Calu3 (cell line): ENCODE measurements around the gene TNNT1. TPM values are rescaled to one million over a fixed set of nuclear protein-coding genes. Genes with fewer than 3 reads are reported as not detected.

Source experiments
- BruUV-seq: library from RNA; stranded (reverse); fragments of 400-500 nt; replicated peaks from 2 replicates; lab custom pipeline; 2021; lab: Mats Ljungman, UMichigan
- CTCF ChIA-PET: fragments of 300-600 bp; sonication (Branson Sonifier 250); formaldehyde crosslinking; loops from one replicate; lab custom pipeline; 2022; ENCODE audit warnings: antibody characterized with exemption; lab: Charles Lee
- DNase-seq: peaks from one replicate; pipeline ENCODE4 v3.0.0; 2022
- H3K27ac Mint-ChIP-seq: one replicate; pipeline ENCODE4 v1.8.0; 2022; ENCODE audit warnings: mixed read lengths; ENCODE audit not compliant: unreplicated experiment
- H3K27me3 Mint-ChIP-seq: one replicate; pipeline ENCODE4 v1.8.0; 2022; ENCODE audit warnings: mixed read lengths; ENCODE audit not compliant: unreplicated experiment
- H3K36me3 Mint-ChIP-seq: one replicate; pipeline ENCODE4 v1.8.0; 2022; ENCODE audit warnings: mild to moderate bottlenecking, moderate library complexity, mixed read lengths; ENCODE audit not compliant: insufficient read depth, unreplicated experiment
- H3K4me1 Mint-ChIP-seq: one replicate; pipeline ENCODE4 v1.8.0; 2022; ENCODE audit warnings: mild to moderate bottlenecking, low read depth, mixed read lengths; ENCODE audit not compliant: unreplicated experiment
- H3K4me3 Mint-ChIP-seq: one replicate; pipeline ENCODE4 v1.8.0; 2022; ENCODE audit warnings: mild to moderate bottlenecking, low read depth, moderate library complexity, mixed read lengths; ENCODE audit not compliant: unreplicated experiment
- H3K9me3 Mint-ChIP-seq: one replicate; pipeline ENCODE4 v1.8.0; 2022; ENCODE audit warnings: low read depth, mixed read lengths; ENCODE audit not compliant: unreplicated experiment
- CTCF ChIP-seq: fragments of 200-600 bp; IDR thresholded peaks from one replicate; pipeline ENCODE4 v1.8.0; 2022; ENCODE audit warnings: antibody characterized with exemption; ENCODE audit not compliant: unreplicated experiment
- intact Hi-C: fragments of 100-400 bp; cut with micrococcal nuclease; formaldehyde crosslinking; loops from one replicate; pipeline ENCODE4 v1.10.0; 2022; ENCODE audit not compliant: unreplicated experiment
- total RNA-seq: library from RNA; stranded (reverse); gene quantifications from 2 replicates; pipeline ENCODE4 v1.2.3, GENCODE V29; 2022

The TNNT1 gene
- total RNA-seq, 1 experiment from 2014 or later, result 48.8 TPM

DNA sequence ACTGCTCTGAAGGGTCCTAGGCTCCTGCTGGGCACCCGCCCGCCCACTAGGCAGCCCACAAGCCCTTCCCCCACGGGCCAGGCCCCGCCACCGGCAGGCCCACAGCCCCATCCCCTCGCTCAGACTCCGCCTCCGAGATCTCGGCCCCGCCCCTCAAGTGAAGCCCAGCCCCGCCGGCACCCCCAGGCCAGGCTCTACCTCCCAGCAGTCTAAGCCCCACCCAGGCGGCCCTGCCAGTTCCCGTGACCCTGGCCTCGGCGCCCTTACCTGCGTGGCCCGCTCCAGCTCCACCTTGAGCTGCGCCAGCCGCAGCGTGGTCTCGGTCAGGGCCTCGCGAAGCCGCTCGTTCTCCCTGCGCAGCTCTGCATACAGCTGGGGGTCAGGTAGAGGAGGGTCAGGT is 57.1 kb downstream of the TNNT1 start:
- CTCF ChIA-PET, result no interaction called here
- Mint-ChIP-seq H3K9me3 (no peaks in the 10 kb centered on the region), H3K27me3 (no peaks in the 10 kb centered on the region), H3K4me3 (no peak overlapping the region), H3K27ac (no peak overlapping the region), H3K36me3 (peaks cover 48% of the 10 kb centered on the region), H3K4me1 (no peaks in the 10 kb centered on the region)
- intact Hi-C loops, result no loop called here
- TF ChIP-seq CTCF, result no peak
- DNase-seq, result no peak
- BruUV-seq, result no TSS peak

DNA sequence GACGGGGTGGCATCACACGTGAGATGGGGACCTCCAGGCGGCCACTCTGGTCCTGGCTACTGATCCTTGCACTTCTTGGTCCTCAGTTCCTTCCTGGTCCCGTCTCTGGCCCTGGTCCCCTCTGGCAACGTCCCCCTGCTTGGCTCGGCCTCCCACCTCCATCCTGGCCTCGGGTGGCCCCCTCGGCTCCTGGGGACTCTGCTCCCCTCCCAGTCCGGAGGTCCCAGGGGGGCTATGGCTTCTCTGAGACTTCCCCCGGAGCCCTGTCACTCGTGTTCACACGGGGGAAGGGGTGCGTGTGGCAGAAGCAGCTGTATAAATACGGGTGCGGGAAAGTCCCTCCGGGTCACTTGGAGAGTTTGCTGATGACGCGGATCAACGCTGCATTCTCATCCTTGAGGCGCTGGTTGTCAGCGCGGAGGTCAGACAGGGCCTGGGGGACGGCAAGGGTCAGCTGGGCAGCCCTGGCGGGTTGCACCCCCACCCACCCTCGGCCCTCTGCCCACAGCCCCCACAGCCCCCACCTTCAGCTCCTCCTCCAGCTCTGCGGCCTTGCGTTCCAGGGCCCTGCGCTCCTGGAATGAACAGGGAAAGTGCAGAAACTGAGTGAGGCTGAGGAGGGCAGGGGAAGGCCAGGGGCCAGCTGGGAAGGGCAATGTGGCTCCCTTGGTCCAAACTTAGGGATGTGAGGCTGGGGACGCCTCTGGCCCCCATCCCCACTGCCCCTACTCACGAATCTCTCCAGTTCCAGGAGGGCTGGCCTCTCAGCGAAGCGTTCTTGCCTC is 57.7 kb downstream of the TNNT1 start:
- CTCF ChIA-PET, result no interaction called here
- Mint-ChIP-seq H3K27ac (no peak overlapping the region), H3K27me3 (no peaks in the 10 kb centered on the region), H3K36me3 (peaks cover 43% of the 10 kb centered on the region), H3K4me1 (no peaks in the 10 kb centered on the region), H3K9me3 (no peaks in the 10 kb centered on the region), H3K4me3 (no peak overlapping the region)
- no peak for TF ChIP-seq CTCF
- intact Hi-C loops, result no loop called here
- DNase-seq, result no peak
- TSS peak; percentile 92 for BruUV-seq

GRCh38 chr19:55090564-55090963 is 58.4 kb downstream of the TNNT1 start:
- Mint-ChIP-seq H3K27me3 (no peaks in the 10 kb centered on the region), H3K27ac (no peak overlapping the region), H3K36me3 (peaks cover 47% of the 10 kb centered on the region), H3K4me3 (no peak overlapping the region), H3K4me1 (no peaks in the 10 kb centered on the region), H3K9me3 (no peaks in the 10 kb centered on the region)
- CTCF ChIA-PET, result no interaction called here
- BruUV-seq, result no TSS peak
- no peak for TF ChIP-seq CTCF
- DNase-seq, result no peak
- intact Hi-C loops, result no loop called here

- H3K4me1 Mint-ChIP-seq, result no peaks in the 10 kb centered on the region
- H3K27ac Mint-ChIP-seq, result no peak overlapping the region
- no peak for TF ChIP-seq CTCF
- H3K9me3 Mint-ChIP-seq, result no peaks in the 10 kb centered on the region
- CTCF ChIA-PET, result interaction anchor here (1.3 to 1.7 kb wide), 2 partner anchors 21 to 415 kb away, joined by 4 to 6 read pairs; no protein-coding TSS in a partner anchor
- H3K36me3 Mint-ChIP-seq, result peaks cover 39% of the 10 kb centered on the region
- intact Hi-C loops, result no loop called here
- H3K27me3 Mint-ChIP-seq, result no peaks in the 10 kb centered on the region
- DNase-seq, result no peak
- no peak overlapping the region for H3K4me3 Mint-ChIP-seq
- no TSS peak for BruUV-seq
These were observed 59.6 kb downstream of the TNNT1 start for GRCh38 chr19:55089342-55089944.
